ENCODE results near the gene SH3GLB2. TPM values are rescaled to one million over a fixed set of nuclear protein-coding genes. Genes with fewer than 3 reads are reported as not detected.

SH3GLB2 gene
- total and polyA plus RNA-seq, 2 experiments from 2014 or later: 85.4 to 124 TPM

DNA sequence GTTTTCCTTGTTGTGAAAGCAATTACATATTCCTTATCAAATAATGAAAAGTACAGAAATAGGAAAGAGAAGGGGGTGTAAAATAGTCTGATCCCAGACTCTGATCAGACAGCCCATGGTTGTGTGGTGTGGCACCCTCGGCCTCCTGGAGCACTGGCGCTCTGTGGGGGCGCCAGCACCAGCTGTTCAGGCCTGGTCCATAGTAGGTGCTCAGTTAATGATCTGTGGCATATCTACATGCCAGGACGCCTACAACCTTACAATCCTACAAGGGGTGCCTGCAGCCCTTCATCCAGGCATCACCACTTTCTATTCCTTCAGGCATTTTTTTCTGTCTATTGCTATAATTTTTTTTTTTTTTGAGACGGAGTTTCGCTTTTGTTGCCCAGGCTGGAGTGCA is 24.9 kb upstream of the SH3GLB2 start:
- Histone ChIP-seq H3K27me3 (no peaks in the 10 kb centered on the region), H3K79me2 (no peaks in the 10 kb centered on the region), H3K4me1 (ENCODE audit: insufficient read depth) (no peaks in the 10 kb centered on the region), H3K27ac (no peak overlapping the region), H3K4me3 (no peak overlapping the region), H4K20me1 (ENCODE audit: insufficient read depth, poor library complexity, severe bottlenecking) (no peaks in the 10 kb centered on the region), H3K36me3 (replicated peaks; ENCODE audit: insufficient read depth, low read depth) (no peaks in the 10 kb centered on the region), H3K4me2 (no peak overlapping the region), H3K9me2 (replicated peaks; ENCODE audit: insufficient read depth) (no peaks in the 10 kb centered on the region), H2AFZ (no peak overlapping the region), H3K9me3 (ENCODE audit: low read depth) (no peaks in the 10 kb centered on the region)
- WGBS (ENCODE audit: low lambda C conversion rate, missing lambda C conversion rate): 100% methylated on average over 6 of the region's 6 CpGs
- DNase-seq (ENCODE audit: low spot score): no peak
- TF ChIP-seq, protein P1, sequence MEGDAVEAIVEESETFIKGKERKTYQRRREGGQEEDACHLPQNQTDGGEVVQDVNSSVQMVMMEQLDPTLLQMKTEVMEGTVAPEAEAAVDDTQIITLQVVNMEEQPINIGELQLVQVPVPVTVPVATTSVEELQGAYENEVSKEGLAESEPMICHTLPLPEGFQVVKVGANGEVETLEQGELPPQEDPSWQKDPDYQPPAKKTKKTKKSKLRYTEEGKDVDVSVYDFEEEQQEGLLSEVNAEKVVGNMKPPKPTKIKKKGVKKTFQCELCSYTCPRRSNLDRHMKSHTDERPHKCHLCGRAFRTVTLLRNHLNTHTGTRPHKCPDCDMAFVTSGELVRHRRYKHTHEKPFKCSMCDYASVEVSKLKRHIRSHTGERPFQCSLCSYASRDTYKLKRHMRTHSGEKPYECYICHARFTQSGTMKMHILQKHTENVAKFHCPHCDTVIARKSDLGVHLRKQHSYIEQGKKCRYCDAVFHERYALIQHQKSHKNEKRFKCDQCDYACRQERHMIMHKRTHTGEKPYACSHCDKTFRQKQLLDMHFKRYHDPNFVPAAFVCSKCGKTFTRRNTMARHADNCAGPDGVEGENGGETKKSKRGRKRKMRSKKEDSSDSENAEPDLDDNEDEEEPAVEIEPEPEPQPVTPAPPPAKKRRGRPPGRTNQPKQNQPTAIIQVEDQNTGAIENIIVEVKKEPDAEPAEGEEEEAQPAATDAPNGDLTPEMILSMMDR (IDR thresholded peaks at IDR 0.05; ENCODE audit: poor library complexity): no peak
- TF ChIP-seq EZH2 (IDR thresholded peaks at IDR 0.05; ENCODE audit: borderline replicate concordance) (no peak), EZH2phosphoT487 (IDR thresholded peaks at IDR 0.05; ENCODE audit: low read depth, severe bottlenecking, unreplicated experiment) (no peak)

DNA sequence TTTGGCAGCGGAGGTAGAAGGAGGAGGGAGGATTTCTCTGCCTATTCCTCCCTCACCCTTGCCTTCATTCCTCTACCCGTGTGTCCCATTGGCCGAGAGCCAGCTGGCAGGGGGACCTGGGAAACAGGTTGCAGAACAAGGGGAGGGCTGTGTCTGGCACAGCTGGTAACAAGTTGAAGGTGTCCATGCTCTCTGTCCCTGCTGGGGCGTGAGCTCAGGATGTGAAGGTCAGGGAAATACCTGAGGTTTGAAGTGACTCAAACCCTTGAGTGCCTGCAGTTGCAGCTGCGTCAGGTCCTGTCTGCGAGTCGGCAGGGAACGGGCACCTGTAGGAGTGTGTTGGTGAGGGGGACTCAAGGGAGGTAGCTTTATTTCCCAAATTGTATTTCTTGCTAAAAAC is 24.5 kb upstream of the SH3GLB2 start:
- no peak for TF ChIP-seq EZH2phosphoT487 (IDR thresholded peaks at IDR 0.05; ENCODE audit: low read depth, severe bottlenecking, unreplicated experiment)
- TF ChIP-seq, protein P1 (IDR thresholded peaks at IDR 0.05; ENCODE audit: poor library complexity): no peak
- TF ChIP-seq EZH2 (IDR thresholded peaks at IDR 0.05; ENCODE audit: borderline replicate concordance): no peak
- no peaks in the 10 kb centered on the region for H3K4me1 ChIP-seq (ENCODE audit: insufficient read depth)
- H3K4me2 ChIP-seq: no peak overlapping the region
- H3K9me3 ChIP-seq (ENCODE audit: low read depth): no peaks in the 10 kb centered on the region
- no peaks in the 10 kb centered on the region for H4K20me1 ChIP-seq (ENCODE audit: insufficient read depth, poor library complexity, severe bottlenecking)
- H3K27me3 ChIP-seq: no peaks in the 10 kb centered on the region
- no peak for DNase-seq (ENCODE audit: low spot score)
- H3K9me2 ChIP-seq (replicated peaks; ENCODE audit: insufficient read depth): no peaks in the 10 kb centered on the region
- H3K4me3 ChIP-seq: no peak overlapping the region
- no peak overlapping the region for H2AFZ ChIP-seq
- no peaks in the 10 kb centered on the region for H3K79me2 ChIP-seq
- no peak overlapping the region for H3K27ac ChIP-seq
- 89% methylated on average over 8 of the region's 8 CpGs for WGBS (ENCODE audit: low lambda C conversion rate, missing lambda C conversion rate)
- no peaks in the 10 kb centered on the region for H3K36me3 ChIP-seq (replicated peaks; ENCODE audit: insufficient read depth, low read depth)

DNA sequence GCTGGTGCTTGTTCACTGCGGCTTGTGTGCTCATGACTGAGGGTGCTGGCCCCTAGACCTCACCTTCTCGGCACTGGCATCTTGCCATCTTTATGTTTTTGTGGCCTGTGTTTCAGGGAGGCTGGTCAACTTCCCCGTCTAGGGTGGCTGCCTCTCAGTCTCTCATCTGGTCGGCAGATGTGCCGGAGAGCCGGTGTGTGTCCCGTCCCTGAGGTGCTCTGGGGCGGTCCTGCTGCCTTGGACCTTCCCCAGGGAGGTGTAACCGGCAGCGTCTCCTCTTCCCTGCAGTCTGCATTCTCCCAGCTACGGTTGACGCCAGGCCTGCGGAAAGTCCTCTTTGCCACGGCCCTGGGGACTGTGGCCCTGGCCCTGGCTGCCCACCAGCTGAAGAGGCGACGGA is 13.9 kb upstream of the SH3GLB2 start:
- Histone ChIP-seq H3K9me2 (replicated peaks; ENCODE audit: insufficient read depth) (no peaks in the 10 kb centered on the region), H4K20me1 (ENCODE audit: insufficient read depth, poor library complexity, severe bottlenecking) (no peaks in the 10 kb centered on the region), H3K4me1 (ENCODE audit: insufficient read depth) (peaks cover 13% of the 10 kb centered on the region), H3K36me3 (replicated peaks; ENCODE audit: insufficient read depth, low read depth) (no peaks in the 10 kb centered on the region), H3K27me3 (no peaks in the 10 kb centered on the region), H3K27ac (no peak overlapping the region), H3K4me3 (no peak overlapping the region), H3K9me3 (ENCODE audit: low read depth) (no peaks in the 10 kb centered on the region), H3K4me2 (no peak overlapping the region), H3K79me2 (peaks cover 35% of the 10 kb centered on the region), H2AFZ (no peak overlapping the region)
- no peak for DNase-seq (ENCODE audit: low spot score)
- TF ChIP-seq, protein P1 (IDR thresholded peaks at IDR 0.05; ENCODE audit: poor library complexity): no peak
- TF ChIP-seq EZH2phosphoT487 (IDR thresholded peaks at IDR 0.05; ENCODE audit: low read depth, severe bottlenecking, unreplicated experiment): no peak
- TF ChIP-seq EZH2 (IDR thresholded peaks at IDR 0.05; ENCODE audit: borderline replicate concordance): no peak
- WGBS (ENCODE audit: low lambda C conversion rate, missing lambda C conversion rate): 98% methylated on average over 15 of the region's 16 CpGs
